Aorta (tissue), 5 donors: ENCODE data around the gene NOTO. TPM values are rescaled to one million over a fixed set of nuclear protein-coding genes. Genes with fewer than 3 reads are reported as not detected.

ENCODE experiments used
- ATAC-seq: fragments of 200-7000 bp; cut with Tn5 transposase; one replicate; pipeline ENCODE4 v1.9.1; 2022; ENCODE audit warnings: moderate library complexity; ENCODE audit not compliant: low FRiP score
- DNase-seq, 2 donors: peaks; one replicate each; pipeline ENCODE4 v3.0.0-alpha.2; 2020
- H3K27ac ChIP-seq, 2 donors: one replicate each; pipeline ENCODE4 v1.5.1; 2013; ENCODE audit warnings: low read length in 2 of 2, mild to moderate bottlenecking in 2 of 2, moderate library complexity in 2 of 2, control low read depth in 1 of 2, inconsistent platforms in 1 of 2, low read depth in 1 of 2
- H3K27me3 ChIP-seq, 2 donors: one replicate each; pipeline ENCODE4 v1.6.1; 2013; ENCODE audit warnings: control low read depth in 1 of 2, low read length in 1 of 2, mild to moderate bottlenecking in 1 of 2, moderate library complexity in 1 of 2; ENCODE audit not compliant: insufficient read depth in 2 of 2, control insufficient read depth in 1 of 2
- H3K36me3 ChIP-seq, 2 donors: one replicate each; pipeline ENCODE4 v1.6.1; 2013; ENCODE audit warnings: control low read depth in 1 of 2, low read length in 1 of 2, mild to moderate bottlenecking in 1 of 2; ENCODE audit not compliant: insufficient read depth in 2 of 2, control insufficient read depth in 1 of 2
- H3K4me1 ChIP-seq, 2 donors: one replicate each; pipeline ENCODE4 v1.6.1; 2013; ENCODE audit warnings: low read length in 2 of 2, control low read depth in 1 of 2, mild to moderate bottlenecking in 1 of 2, moderate library complexity in 1 of 2; ENCODE audit not compliant: insufficient read depth in 2 of 2, control insufficient read depth in 1 of 2
- H3K4me3 ChIP-seq, 2 donors: one replicate each; pipeline ENCODE4 v1.5.1; 2013; ENCODE audit warnings: low read length in 2 of 2, control low read depth in 1 of 2, mild to moderate bottlenecking in 1 of 2
- H3K9me3 ChIP-seq: one replicate; pipeline ENCODE4 v1.6.1; 2013; ENCODE audit warnings: mild to moderate bottlenecking, low read length; ENCODE audit not compliant: control insufficient read depth
- WGBS, 2 donors: extraction: QIAGEN DNeasy Blood & Tissue Kit; methylation state at CpG; one replicate each; pipeline ENCODE4 v1.1.7; 2013; 5-methylcytosine and 5-hydroxymethylcytosine counted together
- intact Hi-C, 2 donors: fragments of 100-400 bp; cut with DNase I; formaldehyde crosslinking; loops; one replicate each; pipeline versions ENCODE4 v1.14.2 to v1.15.0; 2022
- polyA plus RNA-seq, 2 donors: library from polyadenylated mRNA; stranded (reverse); fragments of 200-250 nt; gene quantifications; one replicate each; pipeline ENCODE4 v1.2.3, GENCODE V29; 2013
- total RNA-seq, 2 donors: library from RNA; stranded (reverse); fragmentation: NEBNext Ultra II Directional; extraction: Animal tissue kit (Norgen Biotek cat#: 25700); gene quantifications; one replicate each; pipeline ENCODE4 v1.2.1, GENCODE V29; 2021
- donor health status: healthy with polysubstance abuse.
- donor health status: Bipolar disorder and iron deficiency.
- donor health status: DM: no; HTN: no; CAD: no.
- donor health status: DM: no; HTN: no; CAD: no.
- donor health status: DM: yes; HTN: yes; CAD: no.

Gene NOTO
- total and polyA plus RNA-seq, 4 donors: not detected

DNA sequence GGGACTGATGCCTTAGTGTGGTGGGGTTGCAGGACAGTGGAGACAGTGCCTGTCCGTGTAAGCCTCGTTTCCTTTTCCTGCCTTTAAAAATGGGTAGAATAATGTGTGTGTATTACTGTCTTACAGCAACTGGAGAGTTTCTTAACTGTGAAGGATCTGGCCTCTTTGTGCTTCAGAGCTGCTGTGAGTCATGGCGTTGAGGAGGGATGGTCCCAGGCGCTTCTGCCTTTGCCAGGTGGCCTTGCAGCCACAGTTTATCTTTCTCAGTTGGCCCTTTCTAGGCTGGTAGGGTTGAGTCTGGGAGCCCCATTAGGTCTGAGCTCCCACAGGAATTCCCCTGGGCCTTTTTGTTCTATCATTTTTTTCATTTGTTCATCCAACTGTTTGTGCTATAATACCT is 21.4 kb downstream of the NOTO start:
- no peaks in the 10 kb centered on the region for H3K27me3 ChIP-seq
- no peaks in the 10 kb centered on the region for H3K9me3 ChIP-seq
- peaks cover 0 to 4% of the 10 kb centered on the region in 2 donors for H3K36me3 ChIP-seq
- 88 to 94% methylated on average over 4 of the region's 4 CpGs for WGBS, 2 donors
- intact Hi-C loops: no loop called here
- ATAC-seq (no peak), DNase-seq (no peak)
- no peak overlapping the region for H3K4me3 ChIP-seq
- H3K4me1 ChIP-seq: no peaks in the 10 kb centered on the region
- no peak overlapping the region for H3K27ac ChIP-seq

DNA sequence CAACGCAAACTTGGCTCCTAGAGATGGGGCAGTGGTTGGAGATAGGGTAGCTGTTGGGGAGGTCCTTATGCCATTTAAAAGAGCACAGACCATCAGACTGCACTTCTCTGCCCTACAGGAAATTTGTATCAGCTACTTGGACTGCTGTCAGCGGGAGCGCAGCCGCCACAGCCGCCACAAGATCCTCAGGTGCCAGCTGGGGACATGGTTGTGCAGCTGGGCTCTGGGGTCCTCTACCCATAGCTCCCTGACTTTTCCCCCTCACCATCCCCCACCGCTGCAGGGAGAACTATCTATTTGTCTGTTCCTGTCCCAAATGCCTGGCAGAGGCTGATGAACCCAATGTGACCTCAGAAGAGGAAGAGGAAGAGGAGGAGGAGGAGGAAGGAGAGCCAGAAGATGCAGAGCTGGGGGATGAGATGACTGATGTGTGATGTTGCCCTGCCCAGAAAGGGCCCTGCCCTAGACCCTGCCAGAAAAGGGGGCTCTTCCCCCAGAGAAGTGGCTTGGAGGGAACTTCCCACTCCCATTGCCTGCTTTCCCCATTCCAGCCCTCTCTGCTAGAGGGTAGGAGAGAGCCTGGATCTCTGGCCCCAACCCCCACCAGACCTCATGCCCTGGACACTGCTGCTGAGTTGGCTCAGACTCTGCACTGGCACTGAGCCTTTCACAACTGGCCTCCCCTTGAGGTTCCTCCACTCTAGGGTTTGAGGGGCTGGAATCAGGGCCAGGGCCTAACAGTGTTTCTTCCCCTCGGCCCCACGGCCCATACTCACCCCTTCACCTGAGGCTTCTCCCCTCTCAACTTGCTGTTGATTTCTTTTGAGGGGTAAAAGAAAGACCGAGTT is 23.4 kb downstream of the NOTO start:
- intact Hi-C loops: no loop called here
- DNase-seq: no peak
- H3K4me1 ChIP-seq: no peaks in the 10 kb centered on the region
- H3K27ac ChIP-seq: no peak overlapping the region
- H3K36me3 ChIP-seq: peaks cover 0 to 4% of the 10 kb centered on the region in 2 donors
- no peak overlapping the region for H3K4me3 ChIP-seq
- no peaks in the 10 kb centered on the region for H3K9me3 ChIP-seq
- no peak for ATAC-seq
- WGBS, 2 donors: 76 to 80% methylated on average over 9 of the region's 9 CpGs
- no peaks in the 10 kb centered on the region for H3K27me3 ChIP-seq

DNA sequence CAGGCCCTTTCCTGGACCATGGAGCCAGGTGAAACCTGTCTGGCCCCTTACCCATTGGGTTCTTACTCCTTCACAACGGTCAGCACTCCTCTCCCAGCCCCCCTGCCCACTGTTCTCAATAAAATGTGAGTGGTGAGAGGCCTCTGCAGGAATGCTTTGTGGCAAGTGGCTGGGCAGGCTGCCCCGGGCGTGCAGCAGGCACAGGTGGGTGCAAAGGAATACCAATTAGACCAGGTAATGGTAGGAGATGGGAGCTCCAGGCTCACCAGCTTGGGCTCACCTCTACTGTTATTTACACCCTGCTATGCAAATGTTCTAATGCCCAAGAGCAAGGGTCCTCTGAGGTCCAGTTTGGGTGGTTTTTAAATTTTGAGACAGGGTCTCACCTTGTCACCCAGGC is 24.7 kb downstream of the NOTO start:
- no peak overlapping the region for H3K4me3 ChIP-seq
- WGBS, 2 donors: 82 to 83% methylated on average over 3 of the region's 3 CpGs
- no peak overlapping the region for H3K27ac ChIP-seq
- no peaks in the 10 kb centered on the region for H3K9me3 ChIP-seq
- intact Hi-C loops: no loop called here
- peaks cover 0 to 3% of the 10 kb centered on the region in 2 donors for H3K36me3 ChIP-seq
- H3K4me1 ChIP-seq: no peaks in the 10 kb centered on the region
- DNase-seq (no peak), ATAC-seq (no peak)
- no peaks in the 10 kb centered on the region for H3K27me3 ChIP-seq

DNA sequence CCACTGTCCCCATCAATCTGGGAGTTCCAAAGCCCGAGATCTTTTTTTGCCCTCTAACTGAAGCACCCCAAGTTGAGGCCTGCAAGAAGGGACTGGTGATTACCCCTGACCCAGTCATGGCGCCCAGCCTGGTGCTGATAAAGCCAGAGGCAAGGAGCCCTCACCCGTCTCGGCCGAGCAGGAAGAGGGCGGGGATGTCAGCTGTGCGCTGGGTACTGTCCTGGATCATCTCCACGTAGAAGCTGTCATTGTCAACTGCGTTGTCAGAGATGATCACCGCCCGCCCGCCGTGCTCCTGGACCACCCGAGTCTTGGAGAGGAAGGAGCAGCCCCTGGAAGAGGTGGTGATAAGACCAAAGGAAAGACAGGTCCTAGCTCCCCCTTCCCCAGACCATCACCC is 26.3 kb downstream of the NOTO start:
- Histone ChIP-seq H3K27ac (no peak overlapping the region), H3K36me3 (peaks cover 0 to 3% of the 10 kb centered on the region in 2 donors), H3K4me3 (no peak overlapping the region), H3K9me3 (no peaks in the 10 kb centered on the region), H3K27me3 (no peaks in the 10 kb centered on the region), H3K4me1 (no peaks in the 10 kb centered on the region)
- WGBS, 2 donors: 80 to 83% methylated on average over 14 of the region's 14 CpGs
- no peak for ATAC-seq
- no peak for DNase-seq
- intact Hi-C loops: no loop called here

DNA sequence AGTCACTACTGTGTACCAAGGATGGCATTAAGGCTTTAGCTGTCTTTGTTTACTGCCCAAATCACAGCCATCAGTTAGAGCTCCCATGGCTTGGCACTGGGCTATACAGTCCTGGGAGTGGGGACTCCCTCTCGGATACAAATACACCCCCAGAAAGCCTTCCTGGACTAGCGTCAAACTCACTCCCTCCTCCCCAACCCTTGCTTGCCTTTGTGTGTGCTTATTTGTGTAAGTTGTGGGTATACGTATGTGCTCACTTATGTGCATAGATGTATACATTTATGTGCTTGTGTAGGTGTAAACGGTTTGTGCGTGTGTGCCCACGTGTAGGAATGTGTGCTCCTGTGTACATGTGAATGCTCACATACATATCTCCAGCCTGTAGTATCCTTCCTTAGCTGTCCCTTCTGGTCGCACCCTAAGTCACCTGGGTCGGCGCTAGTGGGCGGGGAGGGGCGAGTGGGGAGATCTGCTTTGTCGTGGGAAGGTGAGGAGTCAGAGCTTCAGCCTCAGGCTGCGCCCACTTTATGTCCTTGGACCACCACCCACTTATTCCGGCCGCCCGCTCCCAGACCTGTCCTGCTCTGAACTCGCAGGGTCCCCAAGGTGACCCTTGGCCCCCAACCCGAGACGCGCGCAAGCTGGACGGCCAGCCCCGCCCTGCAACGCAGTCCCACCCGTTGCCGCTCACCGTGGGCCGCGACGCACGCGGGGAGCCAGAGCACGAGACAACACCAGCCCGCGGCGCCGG is 30.2 kb downstream of the NOTO start:
- Histone ChIP-seq H3K4me1 (no peaks in the 10 kb centered on the region), H3K9me3 (no peaks in the 10 kb centered on the region), H3K27ac (no peak overlapping the region), H3K27me3 (no peaks in the 10 kb centered on the region), H3K4me3 (peak overlapping the region; percentile 22 to 58), H3K36me3 (no peaks in the 10 kb centered on the region)
- intact Hi-C loops: loop anchor here (5.0 kb wide), 2 partner anchors 155 to 505 kb away; partner anchors contain the start of genes ALMS1 (in 1 of the 2) and TPRKB (in 1 of the 2)
- no peak for ATAC-seq
- no peak for DNase-seq
- 1 to 2% methylated on average over 24 to 37 of the region's 37 CpGs for WGBS, 2 donors

DNA sequence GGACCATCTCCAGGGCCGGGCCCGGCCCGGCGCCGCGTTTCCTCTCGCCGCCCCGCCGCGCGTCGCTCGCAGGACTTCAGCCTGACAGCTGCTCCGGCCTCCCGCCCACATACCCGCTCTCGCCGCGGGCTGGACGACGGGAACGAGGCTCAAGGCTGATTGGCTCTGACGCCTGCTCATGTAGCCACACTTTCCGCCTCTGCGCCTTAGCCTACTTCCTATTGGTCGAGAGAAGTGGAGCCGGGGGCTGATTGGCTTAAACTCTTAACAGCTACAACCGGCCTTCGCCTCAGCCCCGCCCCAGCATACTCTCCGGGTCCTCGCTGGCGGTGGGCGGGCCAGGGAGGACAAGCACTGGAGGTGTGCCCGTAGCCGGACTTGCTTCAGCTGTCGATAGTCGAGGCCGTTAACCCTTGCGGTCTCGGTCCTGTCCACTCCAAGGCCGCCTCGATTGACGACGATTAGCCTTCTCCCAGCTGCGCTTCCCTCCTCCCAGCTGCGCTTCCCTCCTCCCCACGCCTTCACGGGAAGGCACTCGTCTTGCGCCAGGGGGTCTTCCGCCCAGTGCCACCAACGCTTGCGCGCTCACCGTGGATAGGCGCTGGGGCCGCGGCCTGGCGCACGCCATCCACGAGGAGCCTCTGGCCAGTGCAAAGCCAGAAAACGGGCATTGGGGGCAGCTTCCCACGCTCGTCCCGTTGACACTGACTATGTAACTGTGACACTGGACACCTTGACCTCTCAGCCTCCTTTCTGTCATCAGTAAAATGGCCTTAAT is 31.0 kb downstream of the NOTO start, which contains the start of gene PRADC1:
TSS of gene PRADC1 (minus strand) at position 86 of the 778 bp plus-strand sequence. CDS start at position 7, 79 bp downstream.
- peak within 1 kb of the TSS; percentile 12 to 78 for H3K27ac ChIP-seq
- intact Hi-C loops: loop anchor here (5.0 kb wide), 2 partner anchors 154 to 504 kb away; partner anchors contain the start of genes ALMS1 (in 1 of the 2) and TPRKB (in 1 of the 2)
- peak within 1 kb of the TSS; percentile 43 to 58 for H3K4me3 ChIP-seq
- no peaks in the 10 kb centered on the region for H3K9me3 ChIP-seq
- no peaks in the 10 kb centered on the region for H3K36me3 ChIP-seq
- peak; percentile 98 for ATAC-seq
- WGBS, 2 donors: 0% methylated on average over 66 to 67 of the region's 67 CpGs
- peak; percentile 98 to 99 for DNase-seq
- no peaks in the 10 kb centered on the region for H3K4me1 ChIP-seq
- no peaks in the 10 kb centered on the region for H3K27me3 ChIP-seq

DNA sequence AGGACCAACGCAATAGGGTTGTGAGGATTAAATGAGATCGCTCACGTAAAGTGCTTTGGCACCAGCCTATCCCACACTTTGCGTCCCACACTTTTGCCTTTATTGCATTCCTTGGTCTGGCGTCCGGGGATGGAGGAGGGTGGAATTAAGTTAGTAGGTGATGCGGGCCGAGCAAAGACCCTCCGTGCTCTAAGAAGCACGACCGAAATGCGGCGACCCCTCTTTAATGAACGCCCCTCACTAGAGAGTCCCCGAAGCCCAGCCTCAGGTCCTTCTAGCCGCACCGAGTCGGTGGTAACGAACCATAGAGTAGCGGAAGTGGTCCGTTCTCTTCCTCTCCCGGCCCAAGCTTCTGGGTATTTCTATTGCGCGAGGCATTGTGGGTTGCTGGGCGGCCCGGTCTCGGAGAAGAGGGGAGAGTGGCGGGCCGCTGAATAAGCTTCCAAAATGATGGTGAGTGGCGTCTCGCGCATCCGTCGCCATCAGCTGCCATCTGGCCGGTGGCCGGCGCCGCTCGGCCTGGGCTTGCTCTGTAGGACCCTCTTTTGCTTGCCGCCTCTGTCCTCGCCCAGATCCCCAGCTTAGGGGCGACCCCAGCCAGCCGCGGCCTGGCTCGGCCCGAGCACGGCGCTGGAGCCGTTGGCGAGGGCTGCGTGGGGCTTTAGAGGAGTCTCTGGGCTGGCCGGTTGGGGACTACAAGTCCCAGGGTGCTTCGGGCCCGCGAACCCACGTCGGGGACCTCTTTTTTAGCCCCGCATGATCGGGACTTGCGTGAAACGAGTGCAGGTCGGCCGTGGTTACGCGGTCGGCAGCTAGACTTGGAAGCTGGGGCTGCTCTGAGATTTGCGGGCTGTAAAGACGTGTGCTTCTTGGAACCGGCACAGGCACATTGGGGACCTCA is 31.8 kb downstream of the NOTO start, which contains the start of gene CCT7:
TSS of gene CCT7 (plus strand) at position 377 of the 901 bp plus-strand sequence. CDS start at position 448, 71 bp downstream.
- ATAC-seq (peak; percentile 94), DNase-seq (peak; percentile 93)
- Histone ChIP-seq H3K4me3 (peak within 1 kb of the TSS; percentile 53 to 82), H3K27ac (peak within 1 kb of the TSS; percentile 12 to 78), H3K4me1 (no peaks in the 10 kb centered on the region), H3K27me3 (no peaks in the 10 kb centered on the region), H3K9me3 (no peaks in the 10 kb centered on the region), H3K36me3 (no peaks in the 10 kb centered on the region)
- WGBS, 2 donors: 0% methylated on average over 64 to 69 of the region's 69 CpGs
- intact Hi-C loops: loop anchor here (2.0 to 5.0 kb wide), 3 partner anchors 57 to 503 kb away; partner anchors contain the start of genes ALMS1 (in 1 of the 2) and TPRKB (in 1 of the 2)
